ENCODE data around the gene SPN.
"Not testable (repeated sequence)": the region's sequence is repeated elsewhere in the genome, so short reads cannot be mapped to it uniquely, and the experiment has no call there.

- not testable (repeated sequence) for TF ChIP-seq CTCF (conservative IDR thresholded peaks at IDR 0.05 in 1 of 2, IDR thresholded peaks at IDR 0.05 in 1 of 2; ENCODE audit: low read depth in 1 of 2, low read length in 2 of 2); EZH2 (IDR thresholded peaks at IDR 0.05; ENCODE audit: low read length, missing control alignments)
Measured at GRCh38 chr16:29635902-29636301, 27.1 kb upstream of the SPN start.
